Measurements from ENCODE around the gene ALDH3A1.

DNA sequence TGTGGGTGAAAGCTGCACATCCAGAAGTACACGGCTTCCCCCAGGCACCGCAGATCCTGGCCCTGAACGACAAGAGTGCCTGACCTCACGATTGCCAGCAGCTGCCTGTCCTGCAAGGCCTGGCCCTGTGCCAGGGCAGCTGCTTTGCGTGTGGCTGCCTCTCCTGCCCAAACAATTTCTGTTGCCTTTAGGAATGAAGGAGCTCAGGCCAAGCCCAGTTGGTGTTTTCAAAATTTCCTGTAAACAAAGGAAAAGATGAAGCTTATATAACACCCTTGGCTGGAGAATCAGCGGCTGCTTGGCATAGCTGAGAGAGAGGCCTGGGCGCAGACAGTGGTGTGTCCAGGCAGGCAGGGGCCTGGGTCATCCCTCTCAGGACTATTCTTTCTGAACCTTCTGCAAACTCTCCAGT lies 20.0 kb downstream of the ALDH3A1 start:
- TF ChIP-seq, protein P1, sequence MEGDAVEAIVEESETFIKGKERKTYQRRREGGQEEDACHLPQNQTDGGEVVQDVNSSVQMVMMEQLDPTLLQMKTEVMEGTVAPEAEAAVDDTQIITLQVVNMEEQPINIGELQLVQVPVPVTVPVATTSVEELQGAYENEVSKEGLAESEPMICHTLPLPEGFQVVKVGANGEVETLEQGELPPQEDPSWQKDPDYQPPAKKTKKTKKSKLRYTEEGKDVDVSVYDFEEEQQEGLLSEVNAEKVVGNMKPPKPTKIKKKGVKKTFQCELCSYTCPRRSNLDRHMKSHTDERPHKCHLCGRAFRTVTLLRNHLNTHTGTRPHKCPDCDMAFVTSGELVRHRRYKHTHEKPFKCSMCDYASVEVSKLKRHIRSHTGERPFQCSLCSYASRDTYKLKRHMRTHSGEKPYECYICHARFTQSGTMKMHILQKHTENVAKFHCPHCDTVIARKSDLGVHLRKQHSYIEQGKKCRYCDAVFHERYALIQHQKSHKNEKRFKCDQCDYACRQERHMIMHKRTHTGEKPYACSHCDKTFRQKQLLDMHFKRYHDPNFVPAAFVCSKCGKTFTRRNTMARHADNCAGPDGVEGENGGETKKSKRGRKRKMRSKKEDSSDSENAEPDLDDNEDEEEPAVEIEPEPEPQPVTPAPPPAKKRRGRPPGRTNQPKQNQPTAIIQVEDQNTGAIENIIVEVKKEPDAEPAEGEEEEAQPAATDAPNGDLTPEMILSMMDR (IDR thresholded peaks at IDR 0.05): no peak
- no peak for TF ChIP-seq POLR2A (IDR thresholded peaks at IDR 0.05)

All from stomach (tissue), 4 donors.